Trophoblast cell (in vitro differentiated cells and primary cell): ENCODE data around the gene TMEM119.
"Not testable (repeated sequence)": the region's sequence is repeated elsewhere in the genome, so short reads cannot be mapped to it uniquely, and the experiment has no call there.

ENCODE experiments used
- DNase-seq, 2 donors: peaks; one replicate each; pipeline ENCODE4 v3.0.0-alpha.2; 2016
- H2AFZ ChIP-seq: 2 replicates; pipeline ENCODE4 v1.6.1; 2013; ENCODE audit warnings: low read length, moderate library complexity, mild to moderate bottlenecking; ENCODE audit not compliant: insufficient read depth, poor library complexity
- H2AK5ac ChIP-seq: 2 replicates; pipeline ENCODE4 v1.6.1; 2013; ENCODE audit warnings: mild to moderate bottlenecking, low read length
- H2BK120ac ChIP-seq: 2 replicates; pipeline ENCODE4 v1.6.1; 2013; ENCODE audit warnings: low read length, mild to moderate bottlenecking, moderate library complexity; ENCODE audit not compliant: insufficient read depth, poor library complexity
- H2BK12ac ChIP-seq: 2 replicates; pipeline ENCODE4 v1.6.1; 2013; ENCODE audit warnings: mild to moderate bottlenecking, low read length, moderate library complexity
- H2BK5ac ChIP-seq: 2 replicates; pipeline ENCODE4 v1.6.1; 2013; ENCODE audit warnings: low read length, low read depth, moderate library complexity, mild to moderate bottlenecking; ENCODE audit not compliant: poor library complexity
- H3K14ac ChIP-seq: 2 replicates; pipeline ENCODE4 v1.6.1; 2013; ENCODE audit warnings: mild to moderate bottlenecking, low read length
- H3K18ac ChIP-seq: 2 replicates; pipeline ENCODE4 v1.6.1; 2013; ENCODE audit warnings: mild to moderate bottlenecking, low read length
- H3K23ac ChIP-seq: 2 replicates; pipeline ENCODE4 v1.6.1; 2013; ENCODE audit warnings: low read length
- H3K27ac ChIP-seq: 2 replicates; pipeline ENCODE4 v1.5.1; 2013; ENCODE audit warnings: low read depth, mild to moderate bottlenecking, inconsistent platforms, low read length, moderate library complexity
- H3K27me3 ChIP-seq: 2 replicates; pipeline ENCODE4 v1.6.1; 2013; ENCODE audit warnings: inconsistent platforms, mild to moderate bottlenecking, low read length, moderate library complexity; ENCODE audit not compliant: insufficient read depth
- H3K36me3 ChIP-seq, 2 experiments: 1 replicate in 1 of 2; 2 replicates in 1 of 2; pipeline ENCODE4 v1.6.1; 2013; ENCODE audit warnings: low read length in 2 of 2, mild to moderate bottlenecking in 2 of 2, moderate library complexity in 1 of 2; ENCODE audit not compliant: insufficient read depth in 2 of 2, control insufficient read depth in 1 of 2
- H3K4ac ChIP-seq: 2 replicates; pipeline ENCODE4 v1.6.1; 2013; ENCODE audit warnings: low read depth, mild to moderate bottlenecking, low read length, moderate library complexity
- H3K4me1 ChIP-seq, 2 experiments: 1 replicate in 1 of 2; 2 replicates in 1 of 2; pipeline ENCODE4 v1.6.1; 2013; ENCODE audit warnings: low read length in 2 of 2, mild to moderate bottlenecking in 2 of 2, moderate library complexity in 1 of 2; ENCODE audit not compliant: insufficient read depth in 2 of 2, control insufficient read depth in 1 of 2
- H3K4me2 ChIP-seq: 2 replicates; pipeline ENCODE4 v1.6.1; 2013; ENCODE audit warnings: inconsistent platforms, mild to moderate bottlenecking, low read length, moderate library complexity
- H3K4me3 ChIP-seq: 2 replicates; pipeline ENCODE4 v1.5.1; 2013; ENCODE audit warnings: mild to moderate bottlenecking, low read depth, low read length, inconsistent platforms
- H3K79me1 ChIP-seq: one replicate; pipeline ENCODE4 v1.6.1; 2013; ENCODE audit warnings: low read length
- H3K79me2 ChIP-seq: 2 replicates; pipeline ENCODE4 v1.6.1; 2013; ENCODE audit warnings: low read length, mild to moderate bottlenecking; ENCODE audit not compliant: control insufficient read depth, insufficient read depth, poor library complexity
- H3K9ac ChIP-seq: 2 replicates; pipeline ENCODE4 v1.6.1; 2013; ENCODE audit warnings: mild to moderate bottlenecking, low read length
- H3K9me3 ChIP-seq: 2 replicates; pipeline ENCODE4 v1.6.1; 2013; ENCODE audit warnings: low read depth, mild to moderate bottlenecking, control low read depth, inconsistent platforms, low read length; ENCODE audit not compliant: insufficient read depth
- H4K12ac ChIP-seq: 2 replicates; pipeline ENCODE4 v1.6.1; 2013; ENCODE audit warnings: low read depth, mild to moderate bottlenecking, low read length, moderate library complexity
- H4K8ac ChIP-seq: 2 replicates; pipeline ENCODE4 v1.6.1; 2013; ENCODE audit warnings: low read depth, mild to moderate bottlenecking, low read length, moderate library complexity
- H4K91ac ChIP-seq: one replicate; pipeline ENCODE4 v1.6.1; 2013; ENCODE audit warnings: low read depth, mild to moderate bottlenecking, low read length, moderate library complexity
- WGBS: extraction: QIAGEN DNeasy Blood & Tissue Kit; methylation state at CpG from one replicate; pipeline ENCODE4 v1.1.7; 2013; ENCODE audit warnings: missing lambda C conversion rate; ENCODE audit not compliant: insufficient read length, insufficient coverage; ENCODE audit errors: extremely low coverage; 5-methylcytosine and 5-hydroxymethylcytosine counted together

TMEM119 gene

DNA sequence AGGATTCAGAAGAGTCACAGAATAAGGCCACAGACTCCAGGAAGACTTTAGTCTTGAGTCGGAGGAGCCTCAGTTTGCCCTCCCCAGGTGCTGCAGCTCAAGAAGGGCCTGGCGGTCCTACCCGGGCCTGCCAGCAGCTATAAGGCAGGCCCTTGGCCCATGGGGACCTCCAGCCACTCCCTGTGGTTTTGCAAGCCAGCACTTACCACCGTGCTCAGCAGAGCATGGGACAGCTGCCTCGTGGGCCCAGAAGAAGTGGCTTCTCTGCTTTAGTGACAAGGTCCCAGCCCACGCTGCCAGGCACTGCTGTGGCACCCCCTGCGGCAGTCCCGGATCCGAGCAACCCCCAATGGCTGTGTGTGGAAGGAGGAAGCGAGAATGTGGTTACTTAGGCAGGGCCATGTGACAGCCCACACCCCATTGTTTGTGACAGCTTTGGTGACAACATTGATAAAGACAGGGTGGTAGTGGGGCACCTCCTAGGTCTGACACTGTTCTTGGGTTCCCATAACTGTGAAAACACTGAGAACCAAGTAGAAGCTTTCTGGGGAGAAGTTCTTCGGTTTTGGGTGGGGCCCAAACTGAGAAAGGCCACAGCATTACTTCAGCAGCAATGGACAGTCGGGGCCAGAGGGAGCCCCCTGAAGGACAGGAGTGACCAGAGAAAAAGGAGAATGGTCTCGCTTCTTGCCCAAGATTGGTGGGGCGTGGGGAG lies 35.8 kb upstream of the TMEM119 start, which contains the start of gene SELPLG:
Gene SELPLG (minus strand): TSS at position 361 of the 715 bp plus-strand sequence. CDS start 9,587 bp downstream, outside the sequence.
- peak within 1 kb of the TSS; percentile 24 for H2BK120ac ChIP-seq
- H2BK5ac ChIP-seq, result no peak within 1 kb of the TSS
- H3K18ac ChIP-seq, result peak within 1 kb of the TSS; percentile 81
- peak within 1 kb of the TSS; percentile 7 for H3K14ac ChIP-seq
- H2AFZ ChIP-seq, result no peak within 1 kb of the TSS
- H3K4me3 ChIP-seq, result no peak within 1 kb of the TSS
- no peak within 1 kb of the TSS for H4K12ac ChIP-seq
- WGBS, result no CpG with 5 or more reads among the region's 14 CpGs
- no peaks in the 10 kb centered on the region for H3K36me3 ChIP-seq
- H3K79me2 ChIP-seq, result peaks cover 3% of the 10 kb centered on the region
- no peak within 1 kb of the TSS for H3K9ac ChIP-seq
- H4K8ac ChIP-seq, result peak within 1 kb of the TSS; percentile 4
- peak within 1 kb of the TSS; percentile 5 for H2AK5ac ChIP-seq
- no peak within 1 kb of the TSS for H3K27ac ChIP-seq
- H3K9me3 ChIP-seq, result no peaks in the 10 kb centered on the region
- no peak within 1 kb of the TSS for H3K23ac ChIP-seq
- peak within 1 kb of the TSS; percentile 13 for H2BK12ac ChIP-seq
- peak; percentile 27 to 35 for DNase-seq
- peak within 1 kb of the TSS; percentile 16 for H4K91ac ChIP-seq
- peaks cover 37 to 51% of the 10 kb centered on the region in 2 experiments for H3K4me1 ChIP-seq
- peaks cover 38% of the 10 kb centered on the region for H3K79me1 ChIP-seq
- H3K27me3 ChIP-seq, result no peaks in the 10 kb centered on the region
- H3K4me2 ChIP-seq, result no peak within 1 kb of the TSS
- H3K4ac ChIP-seq, result no peak within 1 kb of the TSS

DNA sequence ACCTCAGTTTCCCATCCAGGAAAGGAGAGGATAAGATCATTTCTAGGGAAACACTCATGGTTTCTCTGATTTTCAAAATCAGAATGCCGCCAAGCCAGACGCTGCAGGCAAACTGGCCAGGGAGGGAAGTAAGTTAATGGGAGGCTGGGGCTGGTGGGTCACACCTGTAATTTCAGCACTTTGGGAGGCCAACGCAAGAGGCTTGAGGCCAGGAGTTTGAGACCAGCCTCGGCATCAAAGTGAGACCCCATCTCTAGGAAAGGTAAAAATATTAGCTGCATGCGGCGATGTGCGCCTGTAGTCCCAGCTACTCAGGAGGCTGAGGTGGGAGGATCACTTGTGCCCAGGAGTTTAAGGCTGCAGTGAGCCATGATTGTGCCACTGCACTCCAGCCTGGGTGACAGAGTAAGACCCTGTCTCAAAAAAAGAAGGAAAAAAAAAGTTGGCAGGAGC lies 35.2 kb upstream of the TMEM119 start:
- Histone ChIP-seq H3K27ac (no peak overlapping the region), H4K91ac (peak overlapping the region; percentile 16), H3K4me1 (peaks cover 34 to 48% of the 10 kb centered on the region in 2 experiments), H4K8ac (no peak overlapping the region), H3K9ac (no peak overlapping the region), H2BK12ac (no peak overlapping the region), H4K12ac (no peak overlapping the region), H3K18ac (no peak overlapping the region), H3K79me1 (peaks cover 36% of the 10 kb centered on the region), H3K14ac (no peak overlapping the region), H3K23ac (no peak overlapping the region), H3K79me2 (peaks cover 3% of the 10 kb centered on the region), H3K27me3 (no peaks in the 10 kb centered on the region), H2BK120ac (no peak overlapping the region), H3K4me2 (no peak overlapping the region), H3K4ac (no peak overlapping the region), H3K9me3 (no peaks in the 10 kb centered on the region), H2AK5ac (no peak overlapping the region), H3K4me3 (no peak overlapping the region), H2AFZ (no peak overlapping the region), H3K36me3 (no peaks in the 10 kb centered on the region), H2BK5ac (no peak overlapping the region)
- no CpG with 5 or more reads among the region's 7 CpGs for WGBS
- DNase-seq, result no peak

DNA sequence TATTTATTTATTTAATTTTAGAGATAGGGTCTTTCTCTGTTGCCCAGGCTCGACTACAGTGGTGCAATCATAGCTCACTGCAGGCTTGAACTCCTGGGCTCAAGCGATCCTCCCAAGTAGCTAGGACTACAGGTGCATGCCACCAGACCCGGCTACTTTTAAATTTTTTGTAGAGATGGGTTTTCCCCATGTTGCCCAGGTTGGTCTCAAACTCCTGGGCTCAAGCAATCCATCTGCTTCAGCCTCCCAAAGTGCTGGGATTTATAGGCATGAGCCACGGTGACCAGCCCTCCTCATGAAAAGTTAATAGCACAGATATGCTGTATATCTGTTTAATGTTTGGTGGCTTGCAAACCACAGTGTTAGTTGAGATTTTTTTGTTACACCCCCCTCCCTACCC lies 33.4 kb upstream of the TMEM119 start:
- not testable (repeated sequence) for H3K9ac ChIP-seq, H2BK12ac ChIP-seq, H3K23ac ChIP-seq, H3K18ac ChIP-seq, H3K36me3 ChIP-seq, H4K8ac ChIP-seq, H3K79me2 ChIP-seq, H4K12ac ChIP-seq, DNase-seq, H3K4ac ChIP-seq, H3K14ac ChIP-seq, H3K4me2 ChIP-seq, H2AFZ ChIP-seq, H4K91ac ChIP-seq, H3K27me3 ChIP-seq, H2AK5ac ChIP-seq, H3K4me3 ChIP-seq, H3K9me3 ChIP-seq, H2BK120ac ChIP-seq, H3K27ac ChIP-seq, H2BK5ac ChIP-seq
- peaks cover 30 to 46% of the 10 kb centered on the region in 2 experiments for H3K4me1 ChIP-seq
- WGBS, result no CpG with 5 or more reads among the region's 4 CpGs
- H3K79me1 ChIP-seq, result peaks cover 42% of the 10 kb centered on the region

DNA sequence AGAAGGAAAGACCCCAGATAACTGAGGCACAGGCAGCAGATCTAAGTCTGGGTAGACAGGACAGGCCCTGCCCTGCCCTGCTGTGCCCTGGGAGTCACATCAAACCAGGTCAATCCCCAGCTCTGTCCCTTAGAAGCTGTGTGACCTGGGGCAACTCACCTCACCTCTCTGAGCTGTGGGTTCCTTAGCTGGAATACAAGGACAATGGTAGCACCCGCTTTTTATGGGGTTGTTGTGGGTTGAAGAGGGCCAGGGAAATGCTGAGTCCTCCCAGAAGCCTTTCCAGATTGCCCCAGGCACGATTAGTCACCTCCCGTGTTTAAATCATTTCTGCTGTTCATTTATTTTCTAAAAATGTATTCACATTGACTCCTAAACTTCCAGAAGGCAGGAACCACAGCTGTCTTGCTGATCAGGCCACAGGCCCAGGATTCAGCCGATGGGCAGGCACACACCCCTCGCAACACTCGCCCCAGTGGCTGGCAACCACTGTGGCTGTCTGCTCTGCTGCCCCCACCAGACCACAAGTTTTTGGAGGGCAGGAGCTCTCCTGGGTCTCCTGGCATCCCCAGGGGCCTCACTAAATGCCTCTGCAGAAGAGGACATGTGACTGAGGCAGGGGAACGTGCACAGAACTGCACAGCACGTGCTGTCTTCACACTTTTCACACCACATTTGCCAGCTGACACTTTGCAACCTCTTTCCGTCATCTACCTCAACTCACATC lies 32.8 kb upstream of the TMEM119 start:
- no peak overlapping the region for H3K9ac ChIP-seq
- H2BK12ac ChIP-seq, result peak overlapping the region; percentile 94
- H3K23ac ChIP-seq, result no peak overlapping the region
- peak overlapping the region; percentile 83 for H3K14ac ChIP-seq
- H2BK5ac ChIP-seq, result peak overlapping the region; percentile 80
- no CpG with 5 or more reads among the region's 9 CpGs for WGBS
- H4K8ac ChIP-seq, result peak overlapping the region; percentile 82
- H3K79me1 ChIP-seq, result peaks cover 42% of the 10 kb centered on the region
- H2BK120ac ChIP-seq, result peak overlapping the region; percentile 93
- H3K4me2 ChIP-seq, result no peak overlapping the region
- H3K4me3 ChIP-seq, result no peak overlapping the region
- H4K12ac ChIP-seq, result peak overlapping the region; percentile 74
- H3K4me1 ChIP-seq, result peaks cover 25 to 42% of the 10 kb centered on the region in 2 experiments
- H3K9me3 ChIP-seq, result no peaks in the 10 kb centered on the region
- H4K91ac ChIP-seq, result peak overlapping the region; percentile 96
- peaks cover 5% of the 10 kb centered on the region for H3K79me2 ChIP-seq
- peak overlapping the region; percentile 90 for H2AK5ac ChIP-seq
- DNase-seq, result peak; percentile 52 to 66
- peak overlapping the region; percentile 27 for H2AFZ ChIP-seq
- H3K36me3 ChIP-seq, result no peaks in the 10 kb centered on the region
- peak overlapping the region; percentile 92 for H3K18ac ChIP-seq
- peak overlapping the region; percentile 70 for H3K4ac ChIP-seq
- H3K27ac ChIP-seq, result peak overlapping the region; percentile 81
- no peaks in the 10 kb centered on the region for H3K27me3 ChIP-seq
